ENCODE results near the gene SMIM43.

DNA sequence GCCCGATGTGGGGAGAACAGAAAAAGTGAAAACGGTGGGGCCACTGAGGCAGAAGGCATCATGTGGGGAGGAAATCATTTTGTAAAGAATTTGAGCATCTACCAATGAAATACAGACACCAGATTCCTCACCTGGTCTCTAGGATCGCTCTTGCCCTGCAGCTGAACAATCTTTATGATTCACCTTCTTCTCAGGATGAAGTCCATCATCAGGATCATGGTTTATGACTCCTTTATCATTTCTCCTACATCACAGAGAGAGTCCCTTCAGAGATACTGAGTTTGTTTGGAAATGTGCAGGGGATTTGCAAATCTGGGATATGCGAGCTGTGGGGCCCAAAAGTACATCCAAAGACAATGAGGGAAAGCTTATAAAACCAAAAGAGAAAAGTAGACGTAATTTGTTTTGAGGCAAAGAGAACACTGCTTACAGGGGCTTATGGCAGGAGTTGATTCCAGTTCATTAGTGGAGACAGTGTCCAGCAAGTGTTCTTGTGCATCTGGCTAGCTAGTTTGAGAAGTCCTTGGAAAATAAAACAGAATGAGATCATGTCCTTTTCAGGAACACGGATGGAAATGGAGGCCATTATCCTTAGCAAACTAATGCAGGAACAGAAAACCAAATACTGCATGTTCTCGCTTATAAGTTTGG is 52.8 kb downstream of the SMIM43 start:
- TF ChIP-seq, protein P1, sequence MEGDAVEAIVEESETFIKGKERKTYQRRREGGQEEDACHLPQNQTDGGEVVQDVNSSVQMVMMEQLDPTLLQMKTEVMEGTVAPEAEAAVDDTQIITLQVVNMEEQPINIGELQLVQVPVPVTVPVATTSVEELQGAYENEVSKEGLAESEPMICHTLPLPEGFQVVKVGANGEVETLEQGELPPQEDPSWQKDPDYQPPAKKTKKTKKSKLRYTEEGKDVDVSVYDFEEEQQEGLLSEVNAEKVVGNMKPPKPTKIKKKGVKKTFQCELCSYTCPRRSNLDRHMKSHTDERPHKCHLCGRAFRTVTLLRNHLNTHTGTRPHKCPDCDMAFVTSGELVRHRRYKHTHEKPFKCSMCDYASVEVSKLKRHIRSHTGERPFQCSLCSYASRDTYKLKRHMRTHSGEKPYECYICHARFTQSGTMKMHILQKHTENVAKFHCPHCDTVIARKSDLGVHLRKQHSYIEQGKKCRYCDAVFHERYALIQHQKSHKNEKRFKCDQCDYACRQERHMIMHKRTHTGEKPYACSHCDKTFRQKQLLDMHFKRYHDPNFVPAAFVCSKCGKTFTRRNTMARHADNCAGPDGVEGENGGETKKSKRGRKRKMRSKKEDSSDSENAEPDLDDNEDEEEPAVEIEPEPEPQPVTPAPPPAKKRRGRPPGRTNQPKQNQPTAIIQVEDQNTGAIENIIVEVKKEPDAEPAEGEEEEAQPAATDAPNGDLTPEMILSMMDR (IDR thresholded peaks at IDR 0.05): no peak
- TF ChIP-seq EP300 (IDR thresholded peaks at IDR 0.05) (no peak), POLR2A (IDR thresholded peaks at IDR 0.05) (no peak), POLR2AphosphoS5 (IDR thresholded peaks at IDR 0.05) (no peak)

Measured in suprapubic skin (tissue), 4 donors.